DOHH2 (cell line): ENCODE measurements around the gene OR51A7.

ENCODE experiments used
- H3F3A ChIP-seq: fragments of 200-600 bp; sonication (generic), shearing (Covaris generic); 2 replicates; pipeline ENCODE4 v1.6.0; 2016; ENCODE audit warnings: antibody characterized with exemption, mild to moderate bottlenecking; ENCODE audit not compliant: control insufficient read depth, insufficient read depth
- H3K27ac ChIP-seq: fragments of 200-600 bp; sonication (generic); 2 replicates; pipeline ENCODE4 v1.5.1; 2014; ENCODE audit warnings: low read depth, mild to moderate bottlenecking, low read length, moderate library complexity
- H3K27me3 ChIP-seq: fragments of 200-600 bp; sonication (generic); 2 replicates; pipeline ENCODE4 v1.6.1; 2014; ENCODE audit warnings: mild to moderate bottlenecking, low read length, mixed read lengths; ENCODE audit not compliant: control insufficient read depth
- H3K36me3 ChIP-seq: fragments of 200-600 bp; sonication (generic); 2 replicates; pipeline ENCODE4 v1.6.1; 2014; ENCODE audit warnings: mild to moderate bottlenecking, low read length, moderate library complexity, mixed read lengths; ENCODE audit not compliant: control insufficient read depth
- H3K4me1 ChIP-seq: fragments of 200-600 bp; sonication (generic); 2 replicates; pipeline ENCODE4 v1.6.1; 2014; ENCODE audit warnings: mild to moderate bottlenecking, low read length, mixed read lengths; ENCODE audit not compliant: control insufficient read depth
- H3K4me2 ChIP-seq: fragments of 200-600 bp; sonication (generic); 2 replicates; pipeline ENCODE4 v1.6.0; 2014; ENCODE audit warnings: mild to moderate bottlenecking, low read length, moderate library complexity
- H3K4me3 ChIP-seq: fragments of 200-600 bp; sonication (generic); 2 replicates; pipeline ENCODE4 v1.5.1; 2014; ENCODE audit warnings: mild to moderate bottlenecking, low read length, mixed read lengths
- H3K79me2 ChIP-seq: fragments of 200-600 bp; sonication (generic); 2 replicates; pipeline ENCODE4 v1.6.1; 2014; ENCODE audit warnings: mild to moderate bottlenecking, low read length, mixed read lengths; ENCODE audit not compliant: control insufficient read depth
- H3K9me2 ChIP-seq: fragments of 200-600 bp; sonication (generic); replicated peaks from 2 replicates; pipeline ENCODE4 v1.6.1; 2014; ENCODE audit warnings: mild to moderate bottlenecking, low read length, mixed read lengths; ENCODE audit not compliant: control insufficient read depth
- H3K9me3 ChIP-seq: fragments of 200-600 bp; sonication (generic); 2 replicates; pipeline ENCODE4 v1.6.1; 2014; ENCODE audit warnings: antibody characterized with exemption, low read length, mixed read lengths; ENCODE audit not compliant: control insufficient read depth, insufficient read depth
- H4K20me1 ChIP-seq: fragments of 200-600 bp; sonication (generic); 2 replicates; pipeline ENCODE4 v1.6.0; 2014; ENCODE audit warnings: low read depth, mild to moderate bottlenecking, antibody characterized with exemption, low read length, moderate library complexity; ENCODE audit not compliant: control insufficient read depth, insufficient read depth
- EZH2phosphoT487 ChIP-seq: fragments of 200-600 bp; sonication (generic); IDR thresholded peaks from 2 replicates; pipeline ENCODE4 v1.6.1; 2017; ENCODE audit warnings: borderline replicate concordance, mild to moderate bottlenecking, antibody characterized with exemption, low read length, moderate library complexity, mixed read lengths
- TF ChIP-seq, protein P1 (sequence below): fragments of 200-600 bp; sonication (generic); IDR thresholded peaks from one replicate; pipeline ENCODE4 v1.5.1; 2014; ENCODE audit warnings: antibody characterized with exemption, mild to moderate bottlenecking, low read depth, low read length; ENCODE audit not compliant: poor library complexity, severe bottlenecking

OR51A7 gene

DNA sequence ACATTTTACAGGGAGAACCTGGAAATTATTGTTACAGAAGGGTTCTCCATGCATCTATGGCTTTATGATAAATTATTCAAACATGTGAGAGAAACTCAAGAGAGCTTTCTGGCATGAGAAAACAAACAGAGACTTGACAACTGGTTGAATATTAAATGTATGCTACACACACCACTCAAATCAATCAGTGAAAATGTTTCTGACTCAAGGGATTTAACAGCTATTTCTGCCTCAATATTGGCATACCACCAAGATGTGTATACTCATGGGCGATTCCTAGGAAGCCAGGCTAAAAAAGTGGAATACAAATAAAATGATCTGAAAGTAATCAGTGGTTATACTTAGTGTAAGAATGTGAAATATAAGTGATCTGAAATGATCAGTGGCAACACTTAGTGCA, 37.7 kb upstream of the OR51A7 start:
- H3K9me2 ChIP-seq, result no peaks in the 10 kb centered on the region
- H3K4me1 ChIP-seq, result no peaks in the 10 kb centered on the region
- no peak overlapping the region for H3K27ac ChIP-seq
- no peaks in the 10 kb centered on the region for H3F3A ChIP-seq
- no peaks in the 10 kb centered on the region for H3K9me3 ChIP-seq
- no peak overlapping the region for H3K4me2 ChIP-seq
- H3K27me3 ChIP-seq, result no peaks in the 10 kb centered on the region
- H3K79me2 ChIP-seq, result no peaks in the 10 kb centered on the region
- no peak for TF ChIP-seq EZH2phosphoT487
- TF ChIP-seq, protein P1, sequence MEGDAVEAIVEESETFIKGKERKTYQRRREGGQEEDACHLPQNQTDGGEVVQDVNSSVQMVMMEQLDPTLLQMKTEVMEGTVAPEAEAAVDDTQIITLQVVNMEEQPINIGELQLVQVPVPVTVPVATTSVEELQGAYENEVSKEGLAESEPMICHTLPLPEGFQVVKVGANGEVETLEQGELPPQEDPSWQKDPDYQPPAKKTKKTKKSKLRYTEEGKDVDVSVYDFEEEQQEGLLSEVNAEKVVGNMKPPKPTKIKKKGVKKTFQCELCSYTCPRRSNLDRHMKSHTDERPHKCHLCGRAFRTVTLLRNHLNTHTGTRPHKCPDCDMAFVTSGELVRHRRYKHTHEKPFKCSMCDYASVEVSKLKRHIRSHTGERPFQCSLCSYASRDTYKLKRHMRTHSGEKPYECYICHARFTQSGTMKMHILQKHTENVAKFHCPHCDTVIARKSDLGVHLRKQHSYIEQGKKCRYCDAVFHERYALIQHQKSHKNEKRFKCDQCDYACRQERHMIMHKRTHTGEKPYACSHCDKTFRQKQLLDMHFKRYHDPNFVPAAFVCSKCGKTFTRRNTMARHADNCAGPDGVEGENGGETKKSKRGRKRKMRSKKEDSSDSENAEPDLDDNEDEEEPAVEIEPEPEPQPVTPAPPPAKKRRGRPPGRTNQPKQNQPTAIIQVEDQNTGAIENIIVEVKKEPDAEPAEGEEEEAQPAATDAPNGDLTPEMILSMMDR, result no peak
- no peaks in the 10 kb centered on the region for H4K20me1 ChIP-seq
- H3K36me3 ChIP-seq, result no peaks in the 10 kb centered on the region
- H3K4me3 ChIP-seq, result no peak overlapping the region

DNA sequence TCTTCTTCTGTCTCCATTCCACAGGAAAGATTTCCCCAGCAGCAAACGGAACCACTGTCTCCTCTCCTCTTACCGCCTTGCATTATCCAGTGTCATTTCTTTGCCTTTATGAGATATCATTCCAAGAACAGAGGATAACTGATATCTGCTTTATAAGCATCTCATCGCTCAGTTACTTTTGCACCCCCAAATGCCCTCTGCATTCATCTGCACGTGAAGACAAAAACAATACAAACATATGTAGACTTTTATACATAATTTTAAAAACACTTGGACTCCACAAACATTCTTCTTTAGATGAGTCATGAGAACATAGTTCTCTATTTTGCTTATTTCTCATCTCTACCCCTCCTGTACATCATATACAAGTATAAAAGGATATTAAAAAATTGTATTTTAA, 22.4 kb upstream of the OR51A7 start:
- H3K9me2 ChIP-seq, result no peaks in the 10 kb centered on the region
- no peaks in the 10 kb centered on the region for H3F3A ChIP-seq
- no peaks in the 10 kb centered on the region for H4K20me1 ChIP-seq
- H3K36me3 ChIP-seq, result no peaks in the 10 kb centered on the region
- H3K4me1 ChIP-seq, result no peaks in the 10 kb centered on the region
- H3K79me2 ChIP-seq, result no peaks in the 10 kb centered on the region
- no peak overlapping the region for H3K4me2 ChIP-seq
- H3K9me3 ChIP-seq, result no peaks in the 10 kb centered on the region
- no peak overlapping the region for H3K4me3 ChIP-seq
- H3K27ac ChIP-seq, result no peak overlapping the region
- no peaks in the 10 kb centered on the region for H3K27me3 ChIP-seq
- no peak for TF ChIP-seq EZH2phosphoT487
- TF ChIP-seq, protein P1, result no peak

DNA sequence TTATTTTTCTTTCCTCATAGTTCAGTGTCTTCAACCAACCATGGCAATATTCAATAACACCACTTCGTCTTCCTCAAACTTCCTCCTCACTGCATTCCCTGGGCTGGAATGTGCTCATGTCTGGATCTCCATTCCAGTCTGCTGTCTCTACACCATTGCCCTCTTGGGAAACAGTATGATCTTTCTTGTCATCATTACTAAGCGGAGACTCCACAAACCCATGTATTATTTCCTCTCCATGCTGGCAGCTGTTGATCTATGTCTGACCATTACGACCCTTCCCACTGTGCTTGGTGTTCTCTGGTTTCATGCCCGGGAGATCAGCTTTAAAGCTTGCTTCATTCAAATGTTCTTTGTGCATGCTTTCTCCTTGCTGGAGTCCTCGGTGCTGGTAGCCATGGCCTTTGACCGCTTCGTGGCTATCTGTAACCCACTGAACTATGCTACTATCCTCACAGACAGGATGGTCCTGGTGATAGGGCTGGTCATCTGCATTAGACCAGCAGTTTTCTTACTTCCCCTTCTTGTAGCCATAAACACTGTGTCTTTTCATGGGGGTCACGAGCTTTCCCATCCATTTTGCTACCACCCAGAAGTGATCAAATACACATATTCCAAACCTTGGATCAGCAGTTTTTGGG, 21.6 kb upstream of the OR51A7 start, which contains the start of gene OR51T1:
Gene OR51T1 (plus strand): TSS at position 41 of the 641 bp plus-strand sequence. CDS start 0 bp downstream, at position 41.
- Histone ChIP-seq H3K4me3 (no peak within 1 kb of the TSS), H3K36me3 (no peaks in the 10 kb centered on the region), H4K20me1 (no peaks in the 10 kb centered on the region), H3K79me2 (no peaks in the 10 kb centered on the region), H3K4me2 (no peak within 1 kb of the TSS), H3K27me3 (no peaks in the 10 kb centered on the region), H3K9me2 (no peaks in the 10 kb centered on the region), H3K4me1 (no peaks in the 10 kb centered on the region), H3K9me3 (no peaks in the 10 kb centered on the region), H3F3A (no peaks in the 10 kb centered on the region), H3K27ac (no peak within 1 kb of the TSS)
- TF ChIP-seq, protein P1, result no peak
- TF ChIP-seq EZH2phosphoT487, result no peak
